DMS79 (cell line): Measurements from ENCODE around the gene MUC6.

Source experiments
- DNase-seq: peaks from one replicate; lab custom pipeline; 2025; lab: John Stamatoyannopoulos, UW

MUC6 gene, protein sequence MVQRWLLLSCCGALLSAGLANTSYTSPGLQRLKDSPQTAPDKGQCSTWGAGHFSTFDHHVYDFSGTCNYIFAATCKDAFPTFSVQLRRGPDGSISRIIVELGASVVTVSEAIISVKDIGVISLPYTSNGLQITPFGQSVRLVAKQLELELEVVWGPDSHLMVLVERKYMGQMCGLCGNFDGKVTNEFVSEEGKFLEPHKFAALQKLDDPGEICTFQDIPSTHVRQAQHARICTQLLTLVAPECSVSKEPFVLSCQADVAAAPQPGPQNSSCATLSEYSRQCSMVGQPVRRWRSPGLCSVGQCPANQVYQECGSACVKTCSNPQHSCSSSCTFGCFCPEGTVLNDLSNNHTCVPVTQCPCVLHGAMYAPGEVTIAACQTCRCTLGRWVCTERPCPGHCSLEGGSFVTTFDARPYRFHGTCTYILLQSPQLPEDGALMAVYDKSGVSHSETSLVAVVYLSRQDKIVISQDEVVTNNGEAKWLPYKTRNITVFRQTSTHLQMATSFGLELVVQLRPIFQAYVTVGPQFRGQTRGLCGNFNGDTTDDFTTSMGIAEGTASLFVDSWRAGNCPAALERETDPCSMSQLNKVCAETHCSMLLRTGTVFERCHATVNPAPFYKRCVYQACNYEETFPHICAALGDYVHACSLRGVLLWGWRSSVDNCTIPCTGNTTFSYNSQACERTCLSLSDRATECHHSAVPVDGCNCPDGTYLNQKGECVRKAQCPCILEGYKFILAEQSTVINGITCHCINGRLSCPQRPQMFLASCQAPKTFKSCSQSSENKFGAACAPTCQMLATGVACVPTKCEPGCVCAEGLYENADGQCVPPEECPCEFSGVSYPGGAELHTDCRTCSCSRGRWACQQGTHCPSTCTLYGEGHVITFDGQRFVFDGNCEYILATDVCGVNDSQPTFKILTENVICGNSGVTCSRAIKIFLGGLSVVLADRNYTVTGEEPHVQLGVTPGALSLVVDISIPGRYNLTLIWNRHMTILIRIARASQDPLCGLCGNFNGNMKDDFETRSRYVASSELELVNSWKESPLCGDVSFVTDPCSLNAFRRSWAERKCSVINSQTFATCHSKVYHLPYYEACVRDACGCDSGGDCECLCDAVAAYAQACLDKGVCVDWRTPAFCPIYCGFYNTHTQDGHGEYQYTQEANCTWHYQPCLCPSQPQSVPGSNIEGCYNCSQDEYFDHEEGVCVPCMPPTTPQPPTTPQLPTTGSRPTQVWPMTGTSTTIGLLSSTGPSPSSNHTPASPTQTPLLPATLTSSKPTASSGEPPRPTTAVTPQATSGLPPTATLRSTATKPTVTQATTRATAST (N-terminal part only)

DNA sequence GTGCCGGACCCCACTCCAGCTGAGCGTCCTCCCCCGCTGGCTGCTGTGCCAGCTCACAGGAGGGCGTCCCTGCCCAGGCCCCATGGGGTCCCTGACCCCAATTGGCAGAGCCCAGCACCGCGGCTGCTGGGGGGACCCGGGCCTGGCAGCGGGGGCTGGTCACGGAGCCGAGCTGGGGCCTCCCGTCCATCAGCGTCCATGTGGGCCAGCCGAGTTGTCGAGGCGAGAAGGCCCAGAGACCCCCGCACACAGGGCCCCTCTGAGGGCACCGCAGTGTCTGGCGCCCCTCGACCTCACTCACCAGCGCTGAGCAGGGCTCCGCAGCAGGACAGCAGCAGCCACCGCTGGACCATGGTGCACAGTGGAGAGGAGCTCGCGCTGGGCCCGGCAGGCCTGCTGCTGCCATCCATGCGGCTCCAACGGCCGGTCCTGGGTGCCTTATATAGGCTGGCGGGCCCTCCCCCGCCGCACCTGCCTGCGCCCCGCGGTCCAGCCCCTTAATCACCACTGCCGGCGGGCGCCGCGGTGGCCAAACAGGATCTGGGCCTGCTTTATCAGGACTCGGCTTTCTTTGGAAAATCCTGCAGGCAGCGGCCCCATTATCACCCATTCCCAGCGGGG lies at the start of gene MUC6:
Gene MUC6, minus strand, starts transcription at position 416 of the 621 bp plus-strand sequence. Its CDS starts 63 bp downstream, at position 353.
- no peak for DNase-seq

- DNase-seq = no peak
Measured at GRCh38 chr11:1085440-1086170, 49.1 kb upstream of the MUC6 start.

- DNase-seq = no peak
Measured at GRCh38 chr11:1084561-1085439, 48.3 kb upstream of the MUC6 start.

GRCh38 chr11:1083621-1084551 lies 47.4 kb upstream of the MUC6 start:
- DNase-seq = no peak

- no peak for DNase-seq
Measured at GRCh38 chr11:1082728-1083620, 46.5 kb upstream of the MUC6 start.

DNA sequence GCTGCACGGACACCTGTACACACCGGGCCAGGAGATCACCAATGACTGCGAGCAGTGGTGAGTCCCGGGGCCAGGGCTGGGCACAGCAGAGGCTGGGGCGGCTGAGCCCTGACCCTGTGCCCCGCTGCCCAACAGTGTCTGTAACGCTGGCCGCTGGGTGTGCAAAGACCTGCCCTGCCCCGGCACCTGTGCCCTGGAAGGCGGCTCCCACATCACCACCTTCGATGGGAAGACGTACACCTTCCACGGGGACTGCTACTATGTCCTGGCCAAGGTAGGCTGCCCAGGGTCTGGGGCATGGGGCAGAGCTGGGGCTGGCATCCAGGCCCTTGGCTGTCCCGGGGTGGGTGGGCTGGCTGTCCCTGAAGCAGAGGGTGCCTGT lies 45.8 kb upstream of the MUC6 start:
- DNase-seq = no peak

DNA sequence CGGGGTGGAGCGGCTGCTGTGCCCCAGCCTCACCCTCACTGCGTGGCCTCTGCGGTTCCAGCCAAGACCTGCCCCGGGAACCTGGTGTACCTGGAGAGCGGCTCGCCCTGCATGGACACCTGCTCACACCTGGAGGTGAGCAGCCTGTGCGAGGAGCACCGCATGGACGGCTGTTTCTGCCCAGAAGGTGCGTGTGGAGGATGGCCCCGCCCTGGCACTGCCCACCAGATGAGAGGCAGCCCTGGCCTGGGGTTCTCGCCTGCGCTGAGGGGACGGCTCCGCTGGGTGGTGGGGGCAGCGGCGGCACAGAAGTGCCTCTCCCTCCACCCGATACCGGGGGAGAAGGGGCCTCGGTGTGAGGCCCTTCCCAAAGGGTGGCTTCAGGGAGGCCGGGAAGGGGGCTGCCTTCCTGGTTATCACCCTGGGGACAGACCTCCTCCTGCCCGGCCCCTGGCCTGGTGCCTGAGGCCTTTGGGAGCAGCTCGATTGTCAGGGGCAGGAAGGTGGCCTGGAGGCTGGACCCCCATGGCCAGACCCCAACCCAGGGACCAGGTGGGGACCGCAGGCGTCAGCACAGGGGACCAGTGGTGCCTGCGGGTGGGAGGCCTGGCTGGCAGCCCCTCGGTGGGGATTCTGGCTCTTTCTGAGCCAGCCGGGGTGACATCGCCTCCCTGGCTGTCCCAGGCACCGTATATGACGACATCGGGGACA lies 45.2 kb upstream of the MUC6 start:
- DNase-seq = no peak

DNA sequence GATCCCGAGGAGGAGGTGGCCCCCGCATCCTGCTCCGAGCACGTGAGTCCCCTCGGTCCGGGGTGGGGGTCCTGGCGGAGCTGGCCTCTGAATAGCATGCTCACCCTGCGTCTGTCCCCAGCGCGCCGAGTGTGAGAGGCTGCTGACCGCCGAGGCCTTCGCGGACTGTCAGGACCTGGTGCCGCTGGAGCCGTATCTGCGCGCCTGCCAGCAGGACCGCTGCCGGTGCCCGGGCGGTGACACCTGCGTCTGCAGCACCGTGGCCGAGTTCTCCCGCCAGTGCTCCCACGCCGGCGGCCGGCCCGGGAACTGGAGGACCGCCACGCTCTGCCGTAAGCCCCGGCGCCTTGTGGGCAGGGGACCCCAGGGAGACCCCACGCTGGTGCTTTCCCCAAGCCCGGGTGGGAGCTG lies 41.7 kb upstream of the MUC6 start:
- DNase-seq = no peak

GRCh38 chr11:1077417-1078119 lies 41.0 kb upstream of the MUC6 start:
- DNase-seq = no peak

- no peak for DNase-seq
Measured at GRCh38 chr11:1077033-1077416, 40.5 kb upstream of the MUC6 start.

- DNase-seq = no peak
Measured at GRCh38 chr11:1076061-1076665, 39.6 kb upstream of the MUC6 start.

GRCh38 chr11:1075341-1075911 lies 38.9 kb upstream of the MUC6 start:
- DNase-seq = no peak

GRCh38 chr11:1074244-1075221 lies 38.0 kb upstream of the MUC6 start, which contains the start of gene MUC2:
TSS of gene MUC2 (plus strand) at chr11:1074874.
- no peak for DNase-seq

GRCh38 chr11:1073851-1074243 lies 37.3 kb upstream of the MUC6 start:
- no peak for DNase-seq
